Measurements from ENCODE around the gene CCDC148.

GRCh38 chr2:158478816-158479215 lies 22.3 kb upstream of the CCDC148 start:
- TF ChIP-seq CTCF (IDR thresholded peaks at IDR 0.05; ENCODE audit: insufficient read depth, low read depth, low read length), result no peak
- no peak for TF ChIP-seq EZH2 (IDR thresholded peaks at IDR 0.05; ENCODE audit: insufficient read depth, low read length)
